Endothelial cell of umbilical vein (primary cell): ENCODE measurements around the gene DCP2. TPM values are rescaled to one million over a fixed set of nuclear protein-coding genes. Genes with fewer than 3 reads are reported as not detected.

Experiments
- BruUV-seq: library from RNA; stranded (reverse); fragments of 400-500 nt; replicated peaks from 2 replicates; lab custom pipeline; 2021; lab: Mats Ljungman, UMichigan
- CTCF ChIA-PET: fragments of 300-600, 350-600 bp; sonication (Branson Sonifier 250); formaldehyde crosslinking; loops from one replicate; lab custom pipeline; 2021; ENCODE audit warnings: antibody characterized with exemption, inconsistent platforms; lab: Charles Lee
- POLR2A ChIA-PET: fragments of 300-600, 350-600 bp; sonication (Branson Sonifier 250); formaldehyde crosslinking; loops from one replicate; lab custom pipeline; 2021; ENCODE audit warnings: antibody characterized with exemption, inconsistent platforms; lab: Charles Lee
- DNase-seq: peaks from one replicate; pipeline ENCODE4 v3.0.0-alpha.2; 2011; ENCODE audit warnings: low read depth, low spot score
- FAIRE-seq: peaks from 2 replicates; lab custom pipeline; 2011; peaks lifted over from hg19 to GRCh38; lab: Jason Lieb, UNC
- H2AFZ ChIP-seq: 2 replicates; pipeline ENCODE4 v1.6.0; 2012; ENCODE audit warnings: low read depth, low read length, control low read depth, inconsistent platforms
- H3K27ac ChIP-seq: 2 replicates; pipeline ENCODE4 v1.5.1; 2011; ENCODE audit warnings: low read depth, mild to moderate bottlenecking, control low read depth, low read length, moderate library complexity; ENCODE audit not compliant: insufficient read depth
- H3K27me3 ChIP-seq, 2 experiments: 2 replicates each; pipeline versions ENCODE4 v1.6.0 to v1.6.1; 2011; ENCODE audit warnings: low read length in 2 of 2, mixed read lengths in 1 of 2; ENCODE audit not compliant: control insufficient read depth in 2 of 2, insufficient read depth in 2 of 2
- H3K36me3 ChIP-seq, 2 experiments: 2 replicates in 1 of 2; 3 replicates in 1 of 2; pipeline ENCODE4 v1.5.1; 2011; ENCODE audit warnings: low read length in 2 of 2, mild to moderate bottlenecking in 1 of 2, moderate library complexity in 1 of 2; ENCODE audit not compliant: control insufficient read depth in 2 of 2, insufficient read depth in 2 of 2; ENCODE audit errors: extremely low read depth in 1 of 2
- H3K4me1 ChIP-seq: 3 replicates; pipeline ENCODE4 v1.5.1; 2011; ENCODE audit warnings: mild to moderate bottlenecking, low read length; ENCODE audit not compliant: control insufficient read depth, insufficient read depth; ENCODE audit errors: extremely low read depth
- H3K4me2 ChIP-seq: 2 replicates; pipeline ENCODE4 v1.6.1; 2011; ENCODE audit warnings: low read length, control low read depth, mixed read lengths; ENCODE audit not compliant: insufficient read depth
- H3K4me3 ChIP-seq, 3 experiments: fragments of 200-600 bp in 1 of 3; sonication (generic), shearing (Covaris generic) in 1 of 3; replicated peaks in 1 of 3; 2 replicates each; pipeline ENCODE4 v1.5.1; 2011 to 2016; ENCODE audit warnings: control low read depth in 3 of 3, low read length in 3 of 3, mild to moderate bottlenecking in 2 of 3, inconsistent platforms in 1 of 3, low read depth in 1 of 3, moderate library complexity in 1 of 3; ENCODE audit not compliant: insufficient read depth in 1 of 3
- H3K79me2 ChIP-seq: 2 replicates; pipeline ENCODE4 v1.6.0; 2012; ENCODE audit warnings: low read length, inconsistent platforms; ENCODE audit not compliant: control insufficient read depth, insufficient read depth
- H3K9ac ChIP-seq: replicated peaks from 2 replicates; pipeline ENCODE3; 2011; ENCODE audit warnings: low read length, control low read depth; ENCODE audit not compliant: insufficient read depth; ENCODE audit errors: extremely low read depth
- H3K9me1 ChIP-seq: replicated peaks from 3 replicates; pipeline ENCODE4 v1.6.0; 2011; ENCODE audit warnings: mild to moderate bottlenecking, low read length; ENCODE audit not compliant: control insufficient read depth, insufficient read depth; ENCODE audit errors: extremely low read depth
- H3K9me3 ChIP-seq: replicated peaks from 2 replicates; pipeline ENCODE4 v1.5.1; 2012; ENCODE audit warnings: low read length, inconsistent platforms; ENCODE audit not compliant: control insufficient read depth, insufficient read depth
- H4K20me1 ChIP-seq: replicated peaks from 2 replicates; pipeline ENCODE3; 2011; ENCODE audit warnings: mild to moderate bottlenecking, low read length; ENCODE audit not compliant: control insufficient read depth, insufficient read depth; ENCODE audit errors: extremely low read depth
- EZH2 ChIP-seq: IDR thresholded peaks from 2 replicates; pipeline ENCODE4 v1.6.1; 2012; ENCODE audit warnings: borderline replicate concordance, low read depth, mild to moderate bottlenecking, moderate library complexity, low read length, inconsistent platforms; ENCODE audit not compliant: severe bottlenecking
- FOS ChIP-seq: IDR thresholded peaks from 2 replicates; pipeline ENCODE4 v1.6.1; 2011; ENCODE audit warnings: mild to moderate bottlenecking, low read length, moderate library complexity, borderline replicate concordance; ENCODE audit not compliant: insufficient read depth
- GATA2 ChIP-seq: IDR thresholded peaks from 2 replicates; pipeline ENCODE4 v1.7.0; 2011; ENCODE audit warnings: low read depth, mild to moderate bottlenecking, moderate library complexity, mixed read lengths, low read length; ENCODE audit not compliant: insufficient read length, insufficient read depth
- JUN ChIP-seq: IDR thresholded peaks from 2 replicates; pipeline ENCODE4 v1.6.1; 2011; ENCODE audit warnings: borderline replicate concordance, low read depth; ENCODE audit not compliant: insufficient read length, insufficient read depth
- MYC ChIP-seq: IDR thresholded peaks from one replicate; pipeline ENCODE4 v1.6.1; 2011; ENCODE audit warnings: mild to moderate bottlenecking, low read depth, low read length
- POLR2A ChIP-seq: IDR thresholded peaks from 2 replicates; pipeline ENCODE4 v1.6.1; 2012; ENCODE audit warnings: low read depth, mild to moderate bottlenecking, control low read depth, low read length
- POLR2AphosphoS5 ChIP-seq: IDR thresholded peaks from 2 replicates; pipeline ENCODE4 v1.6.1; 2012; ENCODE audit warnings: low read depth, mild to moderate bottlenecking, control low read depth, low read length, moderate library complexity; ENCODE audit not compliant: insufficient read depth
- dilution Hi-C: fragments of 300-500 bp; cut with MboI; formaldehyde crosslinking; loops from one replicate; pipeline ENCODE4 v1.15.0; 2019; ENCODE audit warnings: low sequenced_read_pairs; ENCODE audit not compliant: extremely low pct_ligation_motif_present
- intact Hi-C: fragments of 100-400 bp; cut with micrococcal nuclease; formaldehyde crosslinking; loops from one replicate; pipeline ENCODE4 v1.10.0; 2022
- polyA plus RNA-seq, 4 experiments: library from polyadenylated mRNA; depleted of rRNA in 3 of 4; stranded (reverse) in 3 of 4; unstranded in 1 of 4; fragments of >200 nt; gene quantifications; 2 replicates each; pipeline versions ENCODE4 v1.2.1 to v1.2.3, GENCODE V29; 2011 to 2012; ENCODE audit warnings: missing spikeins in 1 of 4
- total RNA-seq: library from RNA; stranded (reverse); gene quantifications from 2 replicates; pipeline ENCODE4 v1.2.3, GENCODE V29; 2021
- TF ChIP-seq, protein P1 (sequence below), 2 donors: IDR thresholded peaks; 1 replicate in 1 of 2; 2 replicates in 1 of 2; pipeline ENCODE4 v1.5.1; 2011; ENCODE audit warnings: low read length in 2 of 2, mild to moderate bottlenecking in 2 of 2, moderate library complexity in 2 of 2, control low read depth in 1 of 2, inconsistent platforms in 1 of 2, low read depth in 1 of 2; ENCODE audit not compliant: insufficient read depth in 1 of 2; ENCODE audit errors: extremely low read depth in 1 of 2
- TF ChIP-seq, protein P2 (sequence below): IDR thresholded peaks from 2 replicates; pipeline ENCODE4 v1.6.1; 2011; ENCODE audit not compliant: insufficient read depth, insufficient read length

DCP2 gene
- total and polyA plus RNA-seq, 2 donors (not counting 3 experiments of a cell fraction or from before 2014, with no cell fraction given): 11.3 to 60.0 TPM

DNA sequence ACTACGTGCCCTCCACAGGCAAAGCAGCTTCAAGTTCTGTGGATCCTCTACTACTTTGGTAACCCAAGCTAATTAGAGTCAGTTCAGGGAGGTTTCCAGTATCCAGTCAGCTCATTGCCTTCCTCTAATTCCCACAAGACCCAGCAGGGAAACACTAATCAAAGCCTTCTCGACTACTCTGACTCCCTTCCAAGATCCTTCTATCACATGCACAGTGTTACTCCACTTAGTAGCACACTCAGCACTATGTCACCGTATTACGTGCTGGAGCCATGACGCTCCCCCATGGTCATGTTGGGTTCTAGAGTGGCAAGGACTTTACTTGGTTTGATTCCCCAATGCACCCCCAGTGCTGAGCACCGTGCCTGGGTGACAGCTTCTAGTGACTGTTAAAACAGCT is 53.0 kb downstream of the DCP2 start:
- ChIA-PET CTCF (interaction anchor here (0.6 kb wide), 1 partner anchor 33 kb away, joined by 3 read pairs; no protein-coding TSS in a partner anchor), POLR2A (no interaction called here)
- intact Hi-C loops (no loop called here), dilution Hi-C loops (no loop called here)
- BruUV-seq: no TSS peak
- Histone ChIP-seq H3K36me3 (peaks cover 16 to 17% of the 10 kb centered on the region in 2 experiments), H3K27me3 (no peaks in the 10 kb centered on the region), H3K4me1 (no peaks in the 10 kb centered on the region), H3K9me3 (no peaks in the 10 kb centered on the region), H4K20me1 (no peaks in the 10 kb centered on the region), H3K27ac (no peak overlapping the region), H3K9ac (no peak overlapping the region), H2AFZ (no peak overlapping the region), H3K4me2 (no peak overlapping the region), H3K4me3 (no peak overlapping the region), H3K9me1 (no peaks in the 10 kb centered on the region), H3K79me2 (no peaks in the 10 kb centered on the region)
- FAIRE-seq (peak; percentile 18), DNase-seq (no peak)
- TF ChIP-seq POLR2AphosphoS5: no peak
- no peak for TF ChIP-seq FOS
- no peak for TF ChIP-seq EZH2
- TF ChIP-seq JUN: no peak
- no peak for TF ChIP-seq MYC
- TF ChIP-seq GATA2: no peak
- no peak for TF ChIP-seq POLR2A
- TF ChIP-seq, protein P1, sequence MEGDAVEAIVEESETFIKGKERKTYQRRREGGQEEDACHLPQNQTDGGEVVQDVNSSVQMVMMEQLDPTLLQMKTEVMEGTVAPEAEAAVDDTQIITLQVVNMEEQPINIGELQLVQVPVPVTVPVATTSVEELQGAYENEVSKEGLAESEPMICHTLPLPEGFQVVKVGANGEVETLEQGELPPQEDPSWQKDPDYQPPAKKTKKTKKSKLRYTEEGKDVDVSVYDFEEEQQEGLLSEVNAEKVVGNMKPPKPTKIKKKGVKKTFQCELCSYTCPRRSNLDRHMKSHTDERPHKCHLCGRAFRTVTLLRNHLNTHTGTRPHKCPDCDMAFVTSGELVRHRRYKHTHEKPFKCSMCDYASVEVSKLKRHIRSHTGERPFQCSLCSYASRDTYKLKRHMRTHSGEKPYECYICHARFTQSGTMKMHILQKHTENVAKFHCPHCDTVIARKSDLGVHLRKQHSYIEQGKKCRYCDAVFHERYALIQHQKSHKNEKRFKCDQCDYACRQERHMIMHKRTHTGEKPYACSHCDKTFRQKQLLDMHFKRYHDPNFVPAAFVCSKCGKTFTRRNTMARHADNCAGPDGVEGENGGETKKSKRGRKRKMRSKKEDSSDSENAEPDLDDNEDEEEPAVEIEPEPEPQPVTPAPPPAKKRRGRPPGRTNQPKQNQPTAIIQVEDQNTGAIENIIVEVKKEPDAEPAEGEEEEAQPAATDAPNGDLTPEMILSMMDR (IDR thresholded peaks at IDR 0.05; ENCODE audit: extremely low read depth in 1 of 2, insufficient read depth in 1 of 2, low read depth in 1 of 2, low read length in 2 of 2): no peak
- TF ChIP-seq, protein P2, sequence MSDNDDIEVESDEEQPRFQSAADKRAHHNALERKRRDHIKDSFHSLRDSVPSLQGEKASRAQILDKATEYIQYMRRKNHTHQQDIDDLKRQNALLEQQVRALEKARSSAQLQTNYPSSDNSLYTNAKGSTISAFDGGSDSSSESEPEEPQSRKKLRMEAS: no peak
